Vagina (tissue), 2 donors: ENCODE data around the gene LRIT1.

Experiments used
- POLR2A ChIP-seq, 2 donors: fragments of 450-650 bp; IDR thresholded peaks; one replicate each; pipeline ENCODE4 v1.6.1; 2017; ENCODE audit warnings: antibody characterized with exemption in 2 of 2, mild to moderate bottlenecking in 2 of 2, moderate library complexity in 2 of 2
- TF ChIP-seq, protein P1 (sequence below), 3 experiments: fragments of 450-650 bp in 2 of 3; fragments of 200-600 bp in 1 of 3; sonication (generic) in 1 of 3; IDR thresholded peaks; one replicate each; pipeline ENCODE4 v1.5.1; 2017 to 2019; ENCODE audit warnings: antibody characterized with exemption in 3 of 3, mild to moderate bottlenecking in 2 of 3, moderate library complexity in 2 of 3

DNA sequence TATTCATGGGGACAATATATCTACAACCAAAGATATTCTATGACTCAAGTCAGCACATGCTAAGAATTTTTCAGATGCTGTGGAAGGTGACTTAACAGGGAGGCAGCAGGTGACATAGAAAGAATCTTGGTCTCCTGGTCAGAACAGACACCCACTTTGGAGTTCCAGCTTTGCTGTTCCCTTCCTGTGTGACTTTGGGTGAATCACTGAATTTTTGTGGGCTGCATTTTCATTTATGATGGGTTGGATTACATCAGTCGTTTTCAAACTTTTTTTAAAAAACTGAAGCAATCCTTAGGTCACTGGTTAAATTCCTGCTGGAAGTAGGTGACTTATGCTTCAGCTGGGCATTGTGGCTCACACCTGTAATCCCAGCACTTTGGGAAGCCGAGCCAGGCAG lies 28.4 kb upstream of the LRIT1 start:
- TF ChIP-seq, protein P1, sequence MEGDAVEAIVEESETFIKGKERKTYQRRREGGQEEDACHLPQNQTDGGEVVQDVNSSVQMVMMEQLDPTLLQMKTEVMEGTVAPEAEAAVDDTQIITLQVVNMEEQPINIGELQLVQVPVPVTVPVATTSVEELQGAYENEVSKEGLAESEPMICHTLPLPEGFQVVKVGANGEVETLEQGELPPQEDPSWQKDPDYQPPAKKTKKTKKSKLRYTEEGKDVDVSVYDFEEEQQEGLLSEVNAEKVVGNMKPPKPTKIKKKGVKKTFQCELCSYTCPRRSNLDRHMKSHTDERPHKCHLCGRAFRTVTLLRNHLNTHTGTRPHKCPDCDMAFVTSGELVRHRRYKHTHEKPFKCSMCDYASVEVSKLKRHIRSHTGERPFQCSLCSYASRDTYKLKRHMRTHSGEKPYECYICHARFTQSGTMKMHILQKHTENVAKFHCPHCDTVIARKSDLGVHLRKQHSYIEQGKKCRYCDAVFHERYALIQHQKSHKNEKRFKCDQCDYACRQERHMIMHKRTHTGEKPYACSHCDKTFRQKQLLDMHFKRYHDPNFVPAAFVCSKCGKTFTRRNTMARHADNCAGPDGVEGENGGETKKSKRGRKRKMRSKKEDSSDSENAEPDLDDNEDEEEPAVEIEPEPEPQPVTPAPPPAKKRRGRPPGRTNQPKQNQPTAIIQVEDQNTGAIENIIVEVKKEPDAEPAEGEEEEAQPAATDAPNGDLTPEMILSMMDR (IDR thresholded peaks at IDR 0.05), result no peak
- no peak for TF ChIP-seq POLR2A (IDR thresholded peaks at IDR 0.05)
